ENCODE results near the gene CRISP2. TPM values are rescaled to one million over a fixed set of nuclear protein-coding genes. Genes with fewer than 3 reads are reported as not detected.

The CRISP2 gene
- total and polyA plus RNA-seq, 9 of the 15 experiments (the other 6 are each of a cell fraction or from before 2014, with no cell fraction given), result not detected

DNA sequence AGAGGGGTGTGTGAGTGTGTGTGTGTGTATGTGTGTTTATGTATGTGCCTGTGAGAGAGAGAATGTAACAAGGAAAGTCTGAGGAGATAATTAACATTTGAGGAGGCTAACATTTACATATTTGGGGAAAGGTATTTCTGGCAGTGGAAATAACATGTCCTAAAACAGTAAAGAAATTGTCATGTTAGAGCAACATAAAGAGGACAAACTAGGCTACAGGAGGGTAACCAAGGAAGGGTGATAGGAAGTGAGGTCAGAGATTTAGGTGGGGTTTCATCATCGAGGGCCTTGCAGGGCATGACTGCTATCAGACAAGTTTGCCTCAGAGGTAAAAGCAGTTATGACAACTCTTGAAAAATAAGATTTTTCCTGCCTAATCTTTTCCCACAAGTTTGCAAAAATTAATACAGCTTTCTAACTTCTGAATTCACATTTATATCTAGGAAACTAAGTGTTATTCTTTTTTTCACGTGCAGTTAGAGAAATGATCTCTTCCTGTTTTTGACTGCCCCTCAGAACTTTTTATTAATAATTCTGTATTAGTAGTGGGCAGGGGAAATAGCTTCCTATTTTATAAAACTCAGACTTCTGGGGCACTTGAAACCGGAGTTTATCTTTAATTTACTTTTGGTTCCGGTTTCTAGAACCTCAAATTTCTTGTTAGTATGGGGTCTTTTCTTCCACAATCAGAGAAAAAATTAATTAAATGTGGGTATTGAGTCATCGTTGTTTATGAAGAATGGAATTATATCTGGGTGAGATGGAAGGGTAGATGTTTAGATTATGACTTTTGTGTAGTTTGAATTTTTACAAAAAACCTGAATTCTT, 46.2 kb downstream of the CRISP2 start (continued):
- TF ChIP-seq CBX1 (IDR thresholded peaks at IDR 0.05; ENCODE audit: low read depth), result no peak
- no peak for TF ChIP-seq FOS (IDR thresholded peaks at IDR 0.05; ENCODE audit: extremely low read depth, insufficient read length)
- TF ChIP-seq NFIC (IDR thresholded peaks at IDR 0.05), result 0 out of 2 replicates have a peak, but pooled peaks have one; percentile 14
- TF ChIP-seq, protein P1, sequence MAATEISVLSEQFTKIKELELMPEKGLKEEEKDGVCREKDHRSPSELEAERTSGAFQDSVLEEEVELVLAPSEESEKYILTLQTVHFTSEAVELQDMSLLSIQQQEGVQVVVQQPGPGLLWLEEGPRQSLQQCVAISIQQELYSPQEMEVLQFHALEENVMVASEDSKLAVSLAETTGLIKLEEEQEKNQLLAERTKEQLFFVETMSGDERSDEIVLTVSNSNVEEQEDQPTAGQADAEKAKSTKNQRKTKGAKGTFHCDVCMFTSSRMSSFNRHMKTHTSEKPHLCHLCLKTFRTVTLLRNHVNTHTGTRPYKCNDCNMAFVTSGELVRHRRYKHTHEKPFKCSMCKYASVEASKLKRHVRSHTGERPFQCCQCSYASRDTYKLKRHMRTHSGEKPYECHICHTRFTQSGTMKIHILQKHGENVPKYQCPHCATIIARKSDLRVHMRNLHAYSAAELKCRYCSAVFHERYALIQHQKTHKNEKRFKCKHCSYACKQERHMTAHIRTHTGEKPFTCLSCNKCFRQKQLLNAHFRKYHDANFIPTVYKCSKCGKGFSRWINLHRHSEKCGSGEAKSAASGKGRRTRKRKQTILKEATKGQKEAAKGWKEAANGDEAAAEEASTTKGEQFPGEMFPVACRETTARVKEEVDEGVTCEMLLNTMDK (IDR thresholded peaks at IDR 0.05; ENCODE audit: borderline replicate concordance, insufficient read depth, low read depth, low read length, poor library complexity, severe bottlenecking), result no peak
- no peak for TF ChIP-seq NCOA4 (IDR thresholded peaks at IDR 0.05; ENCODE audit: partially characterized antibody)
- TF ChIP-seq RFX7 (CRISPR knock-in tag; IDR thresholded peaks at IDR 0.05), result no peak
- TF ChIP-seq SOX6 (IDR thresholded peaks at IDR 0.05), result peak; percentile 37; the same call in 1 of the 2 replicates
- no peak for TF ChIP-seq RBM17 (IDR thresholded peaks at IDR 0.05; ENCODE audit: borderline replicate concordance, low read depth, low read length)
- TF ChIP-seq, protein P2, sequence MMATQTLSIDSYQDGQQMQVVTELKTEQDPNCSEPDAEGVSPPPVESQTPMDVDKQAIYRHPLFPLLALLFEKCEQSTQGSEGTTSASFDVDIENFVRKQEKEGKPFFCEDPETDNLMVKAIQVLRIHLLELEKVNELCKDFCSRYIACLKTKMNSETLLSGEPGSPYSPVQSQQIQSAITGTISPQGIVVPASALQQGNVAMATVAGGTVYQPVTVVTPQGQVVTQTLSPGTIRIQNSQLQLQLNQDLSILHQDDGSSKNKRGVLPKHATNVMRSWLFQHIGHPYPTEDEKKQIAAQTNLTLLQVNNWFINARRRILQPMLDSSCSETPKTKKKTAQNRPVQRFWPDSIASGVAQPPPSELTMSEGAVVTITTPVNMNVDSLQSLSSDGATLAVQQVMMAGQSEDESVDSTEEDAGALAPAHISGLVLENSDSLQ (IDR thresholded peaks at IDR 0.05), result 0 out of 2 replicates have a peak, but pooled peaks have one; percentile 41
- no peak for TF ChIP-seq ZNF431 (CRISPR knock-in tag; IDR thresholded peaks at IDR 0.05)
- no peak for TF ChIP-seq ZNF224 (CRISPR knock-in tag; IDR thresholded peaks at IDR 0.05)
- TF ChIP-seq ZNF79 (CRISPR knock-in tag; IDR thresholded peaks at IDR 0.05; ENCODE audit: low read depth), result no peak
- TF ChIP-seq SMARCB1 (IDR thresholded peaks at IDR 0.05; ENCODE audit: insufficient read length, low read depth), result no peak
- TF ChIP-seq, protein P3, sequence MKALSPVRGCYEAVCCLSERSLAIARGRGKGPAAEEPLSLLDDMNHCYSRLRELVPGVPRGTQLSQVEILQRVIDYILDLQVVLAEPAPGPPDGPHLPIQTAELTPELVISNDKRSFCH (CRISPR knock-in tag; IDR thresholded peaks at IDR 0.05), result no peak
- TF ChIP-seq, protein P3 (tag; IDR thresholded peaks at IDR 0.05), result 0 out of 2 replicates have a peak, but pooled peaks have one; percentile 29
- peak; percentile 95 for TF ChIP-seq ATF7 (IDR thresholded peaks at IDR 0.05)
- TF ChIP-seq FOXK2 (conservative IDR thresholded peaks at IDR 0.05 in 1 of 2, IDR thresholded peaks at IDR 0.05 in 1 of 2; ENCODE audit: low read depth in 2 of 2), result peak in 1 of 2 experiments; percentile 55; a peak in 1 of 4 replicates
- TF ChIP-seq ZNF133 (CRISPR knock-in tag; IDR thresholded peaks at IDR 0.05), result no peak
- TF ChIP-seq GATA2 (CRISPR knock-in tag; IDR thresholded peaks at IDR 0.05), result no peak
- TF ChIP-seq ARID2 (IDR thresholded peaks at IDR 0.05), result no peak
